ENCODE data around the gene SMAD6. TPM values are rescaled to one million over a fixed set of nuclear protein-coding genes. Genes with fewer than 3 reads are reported as not detected.

Gene SMAD6
- total RNA-seq, 3 donors from 2014 or later (not counting 1 experiment from before 2014, with no cell fraction given) = 0.07 to 0.38 (median 0.09) TPM

GRCh38 chr15:66753687-66754377 lies 51.8 kb downstream of the SMAD6 start:
- H3K27me3 ChIP-seq (ENCODE audit: control insufficient read depth, insufficient read depth, low read length) = no peaks in the 10 kb centered on the region
- H3K27ac ChIP-seq (ENCODE audit: low read length) = no peak overlapping the region
- H3K36me3 Mint-ChIP-seq = no peaks in the 10 kb centered on the region
- H3K9me3 Mint-ChIP-seq = peaks cover 0 to 4% of the 10 kb centered on the region in 2 donors
- no peak for ATAC-seq
- 66% methylated on average over 7 of the region's 7 CpGs for WGBS (ENCODE audit: insufficient coverage)
- intact Hi-C loops (cut with micrococcal nuclease) = no loop called here
- H3K9me3 ChIP-seq (ENCODE audit: control insufficient read depth, insufficient read depth, low read length) = peaks cover 12% of the 10 kb centered on the region
- H3K27me3 Mint-ChIP-seq (ENCODE audit: low read depth in 2 of 2) = peaks cover 3 to 8% of the 10 kb centered on the region in 2 donors
- H3K4me1 Mint-ChIP-seq = no peaks in the 10 kb centered on the region
- no peaks in the 10 kb centered on the region for H3K36me3 ChIP-seq (ENCODE audit: control insufficient read depth, insufficient read depth, low read length)
- H3K27ac Mint-ChIP-seq = no peak overlapping the region
- TF ChIP-seq, protein P1, sequence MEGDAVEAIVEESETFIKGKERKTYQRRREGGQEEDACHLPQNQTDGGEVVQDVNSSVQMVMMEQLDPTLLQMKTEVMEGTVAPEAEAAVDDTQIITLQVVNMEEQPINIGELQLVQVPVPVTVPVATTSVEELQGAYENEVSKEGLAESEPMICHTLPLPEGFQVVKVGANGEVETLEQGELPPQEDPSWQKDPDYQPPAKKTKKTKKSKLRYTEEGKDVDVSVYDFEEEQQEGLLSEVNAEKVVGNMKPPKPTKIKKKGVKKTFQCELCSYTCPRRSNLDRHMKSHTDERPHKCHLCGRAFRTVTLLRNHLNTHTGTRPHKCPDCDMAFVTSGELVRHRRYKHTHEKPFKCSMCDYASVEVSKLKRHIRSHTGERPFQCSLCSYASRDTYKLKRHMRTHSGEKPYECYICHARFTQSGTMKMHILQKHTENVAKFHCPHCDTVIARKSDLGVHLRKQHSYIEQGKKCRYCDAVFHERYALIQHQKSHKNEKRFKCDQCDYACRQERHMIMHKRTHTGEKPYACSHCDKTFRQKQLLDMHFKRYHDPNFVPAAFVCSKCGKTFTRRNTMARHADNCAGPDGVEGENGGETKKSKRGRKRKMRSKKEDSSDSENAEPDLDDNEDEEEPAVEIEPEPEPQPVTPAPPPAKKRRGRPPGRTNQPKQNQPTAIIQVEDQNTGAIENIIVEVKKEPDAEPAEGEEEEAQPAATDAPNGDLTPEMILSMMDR (IDR thresholded peaks at IDR 0.05) = no peak
- DNase-seq = no peak
- H3K4me3 Mint-ChIP-seq = no peak overlapping the region
- H3K4me1 ChIP-seq (ENCODE audit: control insufficient read depth, insufficient read depth, low read length) = no peaks in the 10 kb centered on the region
- H3K4me3 ChIP-seq (ENCODE audit: low read length) = no peak overlapping the region

- Histone ChIP-seq H3K27ac (ENCODE audit: low read length) (no peak overlapping the region), H3K9me3 (ENCODE audit: control insufficient read depth, insufficient read depth, low read length) (peaks cover 12% of the 10 kb centered on the region), H3K36me3 (ENCODE audit: control insufficient read depth, insufficient read depth, low read length) (no peaks in the 10 kb centered on the region), H3K4me3 (ENCODE audit: low read length) (no peak overlapping the region), H3K27me3 (ENCODE audit: control insufficient read depth, insufficient read depth, low read length) (no peaks in the 10 kb centered on the region), H3K4me1 (ENCODE audit: control insufficient read depth, insufficient read depth, low read length) (no peaks in the 10 kb centered on the region)
- DNase-seq (no peak), ATAC-seq (no peak)
- Mint-ChIP-seq H3K9me3 (peaks cover 0 to 4% of the 10 kb centered on the region in 2 donors), H3K27ac (no peak overlapping the region), H3K4me3 (no peak overlapping the region), H3K36me3 (no peaks in the 10 kb centered on the region), H3K4me1 (no peaks in the 10 kb centered on the region), H3K27me3 (ENCODE audit: low read depth in 2 of 2) (peaks cover 3 to 11% of the 10 kb centered on the region in 2 donors)
- intact Hi-C loops (cut with micrococcal nuclease) = no loop called here
- 100% methylated on average over 1 of the region's 1 CpG for WGBS (ENCODE audit: insufficient coverage)
- TF ChIP-seq, protein P1 (IDR thresholded peaks at IDR 0.05) = no peak
Measured at GRCh38 chr15:66754789-66755188, 52.8 kb downstream of the SMAD6 start.

DNA sequence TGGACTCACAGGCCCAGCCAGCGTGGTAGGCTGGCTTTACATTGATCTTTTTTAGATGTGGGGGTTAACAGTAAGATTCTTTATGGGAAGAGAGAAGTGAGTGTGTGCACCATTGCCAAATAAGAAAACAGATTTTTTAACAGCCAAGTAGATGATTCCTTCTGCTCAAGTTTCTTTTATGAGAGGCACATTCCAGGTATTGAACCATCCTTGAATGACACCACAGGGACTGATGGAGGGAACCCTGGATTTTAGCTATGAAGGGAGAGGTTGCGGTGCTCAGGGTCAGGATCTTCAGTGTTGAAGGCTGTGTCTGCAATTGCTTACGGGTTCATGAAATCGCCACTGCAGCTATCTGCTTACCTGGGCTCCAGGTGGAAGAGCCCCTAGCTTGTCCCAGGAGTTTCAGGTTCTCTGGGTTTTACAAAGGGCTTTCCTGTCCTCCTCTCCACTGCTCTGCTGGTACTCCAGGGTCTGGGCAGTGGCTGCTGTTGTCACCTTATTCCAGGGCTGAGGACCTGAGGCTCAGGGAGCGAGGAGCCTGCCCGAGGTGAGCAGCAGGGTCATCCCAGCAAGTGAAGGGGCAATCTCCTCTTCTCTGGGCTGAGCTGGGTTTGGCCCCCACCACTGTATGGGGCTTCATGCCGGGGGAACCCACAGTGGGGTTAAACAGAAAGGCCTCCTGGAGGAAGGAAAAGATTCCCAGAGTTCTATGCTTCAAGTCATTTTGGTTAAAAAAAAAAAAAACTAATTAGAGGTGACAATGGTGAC lies 53.4 kb downstream of the SMAD6 start:
- no peaks in the 10 kb centered on the region for H3K4me1 ChIP-seq (ENCODE audit: control insufficient read depth, insufficient read depth, low read length)
- Mint-ChIP-seq H3K27ac (no peak overlapping the region), H3K27me3 (ENCODE audit: low read depth in 2 of 2) (peaks cover 6 to 11% of the 10 kb centered on the region in 2 donors), H3K36me3 (no peaks in the 10 kb centered on the region), H3K4me1 (no peaks in the 10 kb centered on the region), H3K4me3 (no peak overlapping the region), H3K9me3 (peaks cover 0 to 4% of the 10 kb centered on the region in 2 donors)
- H3K27ac ChIP-seq (ENCODE audit: low read length) = no peak overlapping the region
- ATAC-seq (no peak), DNase-seq (no peak)
- intact Hi-C loops (cut with micrococcal nuclease) = no loop called here
- WGBS (ENCODE audit: insufficient coverage) = 81% methylated on average over 7 of the region's 7 CpGs
- TF ChIP-seq, protein P1 (IDR thresholded peaks at IDR 0.05) = no peak
- peaks cover 12% of the 10 kb centered on the region for H3K9me3 ChIP-seq (ENCODE audit: control insufficient read depth, insufficient read depth, low read length)
- H3K4me3 ChIP-seq (ENCODE audit: low read length) = no peak overlapping the region
- no peaks in the 10 kb centered on the region for H3K27me3 ChIP-seq (ENCODE audit: control insufficient read depth, insufficient read depth, low read length)
- H3K36me3 ChIP-seq (ENCODE audit: control insufficient read depth, insufficient read depth, low read length) = no peaks in the 10 kb centered on the region

All from natural killer cell (primary cell).